Measurements from ENCODE around the gene AIF1L.

The AIF1L gene

GRCh38 chr9:131161585-131161984 lies 65.3 kb downstream of the AIF1L start:
- H3K36me3 ChIP-seq (ENCODE audit: control insufficient read depth, insufficient read depth, low read length), result peaks cover 59% of the 10 kb centered on the region
- no peaks in the 10 kb centered on the region for H3K27me3 ChIP-seq (replicated peaks; ENCODE audit: control insufficient read depth, insufficient read depth, low read length, poor library complexity, severe bottlenecking)
- no peaks in the 10 kb centered on the region for H3K9me3 ChIP-seq (ENCODE audit: control insufficient read depth, low read length)
- H3K4me3 ChIP-seq (ENCODE audit: insufficient read depth, low read depth, low read length, poor library complexity, severe bottlenecking), result no peak overlapping the region
- no peak overlapping the region for H3K27ac ChIP-seq (ENCODE audit: insufficient read depth, low read length, poor library complexity, severe bottlenecking)
- no peaks in the 10 kb centered on the region for H3K4me1 ChIP-seq (ENCODE audit: control insufficient read depth, insufficient read depth, low read length, poor library complexity, severe bottlenecking)
- no peak for DNase-seq

DNA sequence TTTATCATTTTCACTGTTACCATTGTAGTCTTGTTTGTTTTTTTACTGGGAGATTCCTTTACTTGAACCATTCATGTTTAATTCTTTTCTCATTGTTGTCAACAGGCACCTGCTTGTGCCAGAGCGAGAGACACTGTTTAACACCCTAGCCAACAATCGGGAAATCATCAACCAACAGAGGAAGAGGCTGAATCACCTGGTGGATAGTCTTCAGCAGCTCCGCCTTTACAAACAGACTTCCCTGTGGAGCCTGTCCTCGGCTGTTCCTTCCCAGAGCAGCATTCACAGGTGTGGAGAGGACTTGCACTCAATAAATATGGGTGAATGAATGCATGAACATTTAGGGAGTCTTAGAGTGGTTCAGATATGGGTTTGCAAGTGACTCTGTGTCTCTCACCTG lies 66.6 kb downstream of the AIF1L start:
- no peaks in the 10 kb centered on the region for H3K27me3 ChIP-seq (replicated peaks; ENCODE audit: control insufficient read depth, insufficient read depth, low read length, poor library complexity, severe bottlenecking)
- no peak overlapping the region for H3K4me3 ChIP-seq (ENCODE audit: insufficient read depth, low read depth, low read length, poor library complexity, severe bottlenecking)
- H3K4me1 ChIP-seq (ENCODE audit: control insufficient read depth, insufficient read depth, low read length, poor library complexity, severe bottlenecking), result no peaks in the 10 kb centered on the region
- H3K9me3 ChIP-seq (ENCODE audit: control insufficient read depth, low read length), result no peaks in the 10 kb centered on the region
- no peak overlapping the region for H3K27ac ChIP-seq (ENCODE audit: insufficient read depth, low read length, poor library complexity, severe bottlenecking)
- DNase-seq, result no peak
- peaks cover 51% of the 10 kb centered on the region for H3K36me3 ChIP-seq (ENCODE audit: control insufficient read depth, insufficient read depth, low read length)

DNA sequence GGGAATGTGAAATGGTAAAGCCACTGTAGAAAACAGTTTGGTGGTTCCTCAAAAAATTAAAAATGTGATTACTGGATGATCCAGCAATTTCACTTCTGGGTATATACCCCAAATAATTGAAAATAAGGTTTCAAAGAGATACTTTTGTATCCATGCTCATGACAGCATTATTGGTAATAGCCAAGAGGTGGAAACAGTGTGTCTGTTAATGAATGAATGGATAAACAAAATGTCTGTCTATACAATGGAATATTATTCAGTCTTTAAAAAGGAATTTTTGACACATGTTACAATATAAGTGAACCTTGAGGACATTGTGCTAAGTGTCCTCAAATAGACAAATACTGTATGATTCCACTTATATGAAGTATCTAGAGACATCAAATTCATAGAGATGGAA lies 69.2 kb downstream of the AIF1L start:
- H3K4me3 ChIP-seq (ENCODE audit: insufficient read depth, low read depth, low read length, poor library complexity, severe bottlenecking), result no peak overlapping the region
- H3K9me3 ChIP-seq (ENCODE audit: control insufficient read depth, low read length), result no peaks in the 10 kb centered on the region
- H3K4me1 ChIP-seq (ENCODE audit: control insufficient read depth, insufficient read depth, low read length, poor library complexity, severe bottlenecking), result no peaks in the 10 kb centered on the region
- no peaks in the 10 kb centered on the region for H3K27me3 ChIP-seq (replicated peaks; ENCODE audit: control insufficient read depth, insufficient read depth, low read length, poor library complexity, severe bottlenecking)
- peaks cover 37% of the 10 kb centered on the region for H3K36me3 ChIP-seq (ENCODE audit: control insufficient read depth, insufficient read depth, low read length)
- no peak overlapping the region for H3K27ac ChIP-seq (ENCODE audit: insufficient read depth, low read length, poor library complexity, severe bottlenecking)
- no peak for DNase-seq

GRCh38 chr9:131167146-131167692 lies 70.9 kb downstream of the AIF1L start:
- H3K27me3 ChIP-seq (replicated peaks; ENCODE audit: control insufficient read depth, insufficient read depth, low read length, poor library complexity, severe bottlenecking), result no peaks in the 10 kb centered on the region
- no peak overlapping the region for H3K4me3 ChIP-seq (ENCODE audit: insufficient read depth, low read depth, low read length, poor library complexity, severe bottlenecking)
- no peaks in the 10 kb centered on the region for H3K4me1 ChIP-seq (ENCODE audit: control insufficient read depth, insufficient read depth, low read length, poor library complexity, severe bottlenecking)
- no peak for DNase-seq
- peaks cover 21% of the 10 kb centered on the region for H3K36me3 ChIP-seq (ENCODE audit: control insufficient read depth, insufficient read depth, low read length)
- H3K27ac ChIP-seq (ENCODE audit: insufficient read depth, low read length, poor library complexity, severe bottlenecking), result no peak overlapping the region
- H3K9me3 ChIP-seq (ENCODE audit: control insufficient read depth, low read length), result no peaks in the 10 kb centered on the region

DNA sequence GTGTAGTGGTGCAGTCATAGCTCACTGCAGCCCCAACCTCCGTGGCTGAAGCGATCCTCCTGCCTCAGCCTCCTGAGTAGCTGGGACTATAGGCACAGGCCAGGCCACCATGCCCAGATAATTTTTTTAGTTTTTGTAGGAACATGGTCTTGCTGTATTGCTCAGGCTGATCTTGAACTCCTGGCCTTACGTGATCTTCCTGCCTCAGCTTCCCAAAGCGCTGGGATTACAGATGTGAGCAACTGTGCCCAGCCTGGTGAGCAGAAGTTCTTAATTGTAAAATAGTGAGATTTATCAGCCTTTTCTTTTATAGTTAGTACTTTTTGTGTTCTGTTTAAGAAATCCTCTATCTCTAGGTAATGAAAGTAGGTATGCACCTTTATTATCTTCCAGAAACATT lies 71.6 kb downstream of the AIF1L start:
- peaks cover 14% of the 10 kb centered on the region for H3K36me3 ChIP-seq (ENCODE audit: control insufficient read depth, insufficient read depth, low read length)
- H3K4me1 ChIP-seq (ENCODE audit: control insufficient read depth, insufficient read depth, low read length, poor library complexity, severe bottlenecking), result no peaks in the 10 kb centered on the region
- no peak for DNase-seq
- H3K27ac ChIP-seq (ENCODE audit: insufficient read depth, low read length, poor library complexity, severe bottlenecking), result no peak overlapping the region
- H3K4me3 ChIP-seq (ENCODE audit: insufficient read depth, low read depth, low read length, poor library complexity, severe bottlenecking), result no peak overlapping the region
- H3K27me3 ChIP-seq (replicated peaks; ENCODE audit: control insufficient read depth, insufficient read depth, low read length, poor library complexity, severe bottlenecking), result no peaks in the 10 kb centered on the region
- no peaks in the 10 kb centered on the region for H3K9me3 ChIP-seq (ENCODE audit: control insufficient read depth, low read length)

DNA sequence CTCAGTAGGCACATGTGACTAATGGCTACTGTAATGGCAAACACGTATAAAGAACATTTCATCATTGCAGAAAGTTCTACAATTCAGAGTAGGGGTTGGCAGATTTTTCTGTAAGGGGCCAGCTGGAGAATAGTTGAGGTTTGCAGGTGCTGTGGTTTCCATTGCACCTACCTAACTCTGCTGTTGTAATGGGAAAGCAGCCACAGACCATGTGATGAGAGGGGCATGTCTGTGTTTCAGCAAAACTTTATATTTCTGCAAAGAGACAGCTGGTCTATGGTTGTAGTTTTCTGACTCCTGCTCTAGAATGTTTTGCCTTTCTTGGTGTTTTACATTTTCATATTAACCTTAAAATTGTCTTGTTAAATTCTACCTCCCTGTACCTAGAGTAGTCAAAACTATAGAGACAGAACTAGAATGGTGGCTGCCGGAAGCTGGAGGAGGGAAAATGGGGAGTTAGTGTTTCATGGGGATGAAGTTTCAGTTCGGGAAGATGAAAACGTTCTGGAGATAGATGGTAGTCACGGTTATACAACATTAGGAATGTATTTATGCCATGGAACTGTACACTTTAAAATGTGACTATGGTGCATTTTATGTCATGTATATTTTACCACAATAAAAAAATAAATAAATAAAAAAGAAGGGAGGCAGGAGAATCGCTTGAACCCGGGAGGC lies 73.4 kb downstream of the AIF1L start:
- Histone ChIP-seq H3K9me3 (ENCODE audit: control insufficient read depth, low read length) (no peaks in the 10 kb centered on the region), H3K27ac (ENCODE audit: insufficient read depth, low read length, poor library complexity, severe bottlenecking) (no peak overlapping the region), H3K4me1 (ENCODE audit: control insufficient read depth, insufficient read depth, low read length, poor library complexity, severe bottlenecking) (no peaks in the 10 kb centered on the region), H3K36me3 (ENCODE audit: control insufficient read depth, insufficient read depth, low read length) (peaks cover 7% of the 10 kb centered on the region), H3K27me3 (replicated peaks; ENCODE audit: control insufficient read depth, insufficient read depth, low read length, poor library complexity, severe bottlenecking) (no peaks in the 10 kb centered on the region), H3K4me3 (ENCODE audit: insufficient read depth, low read depth, low read length, poor library complexity, severe bottlenecking) (no peak overlapping the region)
- DNase-seq, result no peak

All from effector memory CD4-positive, alpha-beta T cell (primary cell).